H1 (cell line): ENCODE results near the gene UNC13C. TPM values are rescaled to one million over a fixed set of nuclear protein-coding genes. Genes with fewer than 3 reads are reported as not detected.

Experiments
- CTCF ChIA-PET: fragments of 300-600 bp; sonication (Branson Sonifier 250); formaldehyde crosslinking; loops from one replicate; lab custom pipeline; 2021; ENCODE audit not compliant: partially characterized antibody; lab: Charles Lee
- POLR2A ChIA-PET: fragments of 300-600 bp; sonication (Branson Sonifier 250); formaldehyde crosslinking; loops from one replicate; lab custom pipeline; 2021; ENCODE audit warnings: inconsistent platforms; ENCODE audit not compliant: partially characterized antibody; lab: Charles Lee
- DNase-seq, 2 experiments: peaks; one replicate each; pipeline versions ENCODE4 v3.0.0 to v3.0.0-alpha.2; 2010 to 2022; ENCODE audit warnings: low spot score in 2 of 2, low read depth in 1 of 2, mixed read lengths in 1 of 2
- FAIRE-seq: peaks from 2 replicates; lab custom pipeline; 2011; peaks lifted over from hg19 to GRCh38; lab: Jason Lieb, UNC
- H2AFZ ChIP-seq: 2 replicates; pipeline ENCODE4 v1.8.1; 2012; ENCODE audit warnings: low read length, inconsistent platforms
- H2AK5ac ChIP-seq: 2 replicates; pipeline ENCODE4 v1.6.1; 2013; ENCODE audit warnings: low read depth, low read length
- H2BK120ac ChIP-seq: replicated peaks from 2 replicates; pipeline ENCODE3; 2013; ENCODE audit warnings: low read depth, low read length, inconsistent platforms
- H2BK12ac ChIP-seq: 2 replicates; pipeline ENCODE4 v1.6.1; 2013; ENCODE audit warnings: low read depth, low read length
- H2BK15ac ChIP-seq: 2 replicates; pipeline ENCODE4 v1.6.1; 2013; ENCODE audit warnings: low read length
- H2BK20ac ChIP-seq: 2 replicates; pipeline ENCODE4 v1.6.1; 2013; ENCODE audit warnings: low read length
- H2BK5ac ChIP-seq: 2 replicates; pipeline ENCODE4 v1.6.1; 2013; ENCODE audit warnings: low read depth, low read length
- H3K14ac ChIP-seq: 2 replicates; pipeline ENCODE4 v1.6.1; 2013; ENCODE audit warnings: inconsistent platforms; ENCODE audit not compliant: insufficient read length
- H3K18ac ChIP-seq: 2 replicates; pipeline ENCODE4 v1.6.1; 2013; ENCODE audit warnings: low read length; ENCODE audit errors: extremely low read depth
- H3K23ac ChIP-seq: 2 replicates; pipeline ENCODE4 v1.6.1; 2013; ENCODE audit warnings: inconsistent platforms; ENCODE audit not compliant: insufficient read length
- H3K23me2 ChIP-seq: 2 replicates; pipeline ENCODE4 v1.6.1; 2013; ENCODE audit warnings: low read depth, low read length
- H3K27ac ChIP-seq: 2 replicates; pipeline ENCODE4 v1.6.1; 2011; ENCODE audit warnings: low read depth, low read length, inconsistent platforms
- H3K27me3 ChIP-seq, 4 experiments: replicated peaks in 1 of 4; 1 replicate in 1 of 4; 2 replicates in 3 of 4; pipeline versions ENCODE4 v1.6.1 to v1.8.1; 2011 to 2013; ENCODE audit warnings: low read length in 3 of 4, mild to moderate bottlenecking in 3 of 4, inconsistent platforms in 2 of 4, mixed read lengths in 2 of 4, moderate library complexity in 1 of 4; ENCODE audit not compliant: control insufficient read depth in 3 of 4, insufficient read depth in 3 of 4; ENCODE audit errors: extremely low read depth in 1 of 4
- H3K36me3 ChIP-seq, 4 experiments: 2 replicates each; pipeline versions ENCODE4 v1.6.1 to v1.8.1; 2011 to 2013; ENCODE audit warnings: mild to moderate bottlenecking in 4 of 4, low read length in 3 of 4, moderate library complexity in 2 of 4, control low read depth in 1 of 4, inconsistent platforms in 1 of 4; ENCODE audit not compliant: insufficient read depth in 4 of 4, control insufficient read depth in 2 of 4
- H3K4ac ChIP-seq: replicated peaks from 2 replicates; pipeline ENCODE3; 2013; ENCODE audit warnings: low read length, low read depth, mixed read lengths, inconsistent platforms; ENCODE audit not compliant: insufficient read length
- H3K4me1 ChIP-seq, 4 experiments: replicated peaks in 1 of 4; 1 replicate in 1 of 4; 2 replicates in 3 of 4; pipeline versions ENCODE4 v1.6.1 to v1.8.1; 2011 to 2013; ENCODE audit warnings: low read length in 3 of 4, inconsistent platforms in 2 of 4, mixed read lengths in 1 of 4; ENCODE audit not compliant: insufficient read depth in 4 of 4, control insufficient read depth in 3 of 4
- H3K4me2 ChIP-seq, 2 experiments: 2 replicates each; pipeline versions ENCODE4 v1.6.1 to v1.8.1; 2011 to 2013; ENCODE audit warnings: low read depth in 2 of 2, low read length in 2 of 2, control low read depth in 1 of 2, inconsistent platforms in 1 of 2, mild to moderate bottlenecking in 1 of 2; ENCODE audit not compliant: insufficient read depth in 1 of 2
- H3K4me3 ChIP-seq, 4 experiments: fragments of 200-600, 300-600 bp in 1 of 4; sonication (generic), shearing (Covaris generic), sonication (Bioruptor Twin) in 1 of 4; 2 replicates each; pipeline versions ENCODE4 v1.5.1 to v1.8.1; 2011 to 2016; ENCODE audit warnings: low read length in 4 of 4, low read depth in 3 of 4, control low read depth in 2 of 4, inconsistent platforms in 2 of 4, mild to moderate bottlenecking in 2 of 4, mixed read lengths in 1 of 4, moderate library complexity in 1 of 4; ENCODE audit not compliant: insufficient read depth in 2 of 4; ENCODE audit errors: extremely low read depth in 1 of 4
- H3K56ac ChIP-seq: replicated peaks from 2 replicates; pipeline ENCODE3; 2013; ENCODE audit warnings: low read depth, mild to moderate bottlenecking, mixed read lengths, low read length, inconsistent platforms; ENCODE audit not compliant: insufficient read length
- H3K79me1 ChIP-seq: 2 replicates; pipeline ENCODE4 v1.6.1; 2013; ENCODE audit warnings: low read depth, low read length, control low read depth
- H3K79me2 ChIP-seq, 2 experiments: 2 replicates each; pipeline versions ENCODE4 v1.6.1 to v1.8.1; 2012 to 2013; ENCODE audit warnings: low read length in 2 of 2, mild to moderate bottlenecking in 2 of 2, inconsistent platforms in 1 of 2; ENCODE audit not compliant: insufficient read depth in 2 of 2, control insufficient read depth in 1 of 2
- H3K9ac ChIP-seq, 4 experiments: replicated peaks in 1 of 4; 1 replicate in 1 of 4; 2 replicates in 3 of 4; pipeline versions ENCODE4 v1.6.1 to v1.8.1; 2011 to 2013; ENCODE audit warnings: low read depth in 3 of 4, low read length in 3 of 4, control low read depth in 2 of 4, mild to moderate bottlenecking in 2 of 4, moderate library complexity in 2 of 4, inconsistent platforms in 1 of 4; ENCODE audit errors: extremely low read depth in 1 of 4
- H3K9me3 ChIP-seq, 2 experiments: 2 replicates each; pipeline versions ENCODE4 v1.6.1 to v1.8.1; 2012 to 2013; ENCODE audit warnings: mild to moderate bottlenecking in 2 of 2, moderate library complexity in 2 of 2, control low read depth in 1 of 2, inconsistent platforms in 1 of 2, low read depth in 1 of 2, low read length in 1 of 2, mixed read lengths in 1 of 2; ENCODE audit not compliant: insufficient read depth in 2 of 2
- H4K20me1 ChIP-seq, 2 experiments: replicated peaks in 1 of 2; 2 replicates each; pipeline versions ENCODE3 to v1.8.1; 2011 to 2013; ENCODE audit warnings: inconsistent platforms in 2 of 2, low read length in 2 of 2, mild to moderate bottlenecking in 1 of 2; ENCODE audit not compliant: insufficient read depth in 2 of 2, control insufficient read depth in 1 of 2
- H4K5ac ChIP-seq: 2 replicates; pipeline ENCODE4 v1.6.1; 2013; ENCODE audit warnings: low read length, low read depth, mixed read lengths, inconsistent platforms; ENCODE audit not compliant: insufficient read length
- H4K8ac ChIP-seq: 2 replicates; pipeline ENCODE4 v1.8.0; 2013; ENCODE audit warnings: mild to moderate bottlenecking, moderate library complexity, low read length, inconsistent platforms; ENCODE audit not compliant: insufficient read depth; ENCODE audit errors: extremely low read depth
- H4K91ac ChIP-seq: replicated peaks from 2 replicates; pipeline ENCODE3; 2013; ENCODE audit warnings: low read length, mixed read lengths, inconsistent platforms; ENCODE audit not compliant: insufficient read length
- GABPA ChIP-seq: IDR thresholded peaks from 2 replicates; pipeline ENCODE4 v1.6.1; 2011; ENCODE audit warnings: mild to moderate bottlenecking, low read length, moderate library complexity, borderline replicate concordance; ENCODE audit not compliant: insufficient read depth
- KDM1A ChIP-seq: fragments of 200-600, 300-600 bp; sonication (generic); IDR thresholded peaks from 2 replicates; pipeline ENCODE4 v1.7.1; 2016; ENCODE audit warnings: mild to moderate bottlenecking, low read length, borderline replicate concordance
- POLR2AphosphoS5 ChIP-seq: IDR thresholded peaks from 2 replicates; pipeline ENCODE4 v1.6.1; 2011; ENCODE audit warnings: low read depth, low read length
- POU5F1 ChIP-seq: IDR thresholded peaks from 2 replicates; pipeline ENCODE4 v1.6.1; 2011; ENCODE audit warnings: low read depth, mild to moderate bottlenecking, low read length, moderate library complexity
- SUZ12 ChIP-seq: fragments of 200-600 bp; sonication (generic); IDR thresholded peaks from 2 replicates; pipeline ENCODE4 v1.6.1; 2012; ENCODE audit warnings: mild to moderate bottlenecking, inconsistent platforms, low read length, moderate library complexity, mixed read lengths
- WGBS, 2 experiments: shearing (Covaris generic) in 1 of 2; methylation state at CpG; one replicate each; pipeline versions ENCODE4 v1.1.6 to v1.1.7; 2013 to 2015; ENCODE audit warnings: low lambda C conversion rate in 2 of 2, mixed read lengths in 2 of 2, inconsistent platforms in 1 of 2, low coverage in 1 of 2, missing lambda C conversion rate in 1 of 2; ENCODE audit not compliant: insufficient replicate concordance in 2 of 2, insufficient coverage in 1 of 2, insufficient read length in 1 of 2; ENCODE audit errors: extremely low coverage in 1 of 2, missing lambda C conversion rate in 1 of 2; 5-methylcytosine and 5-hydroxymethylcytosine counted together
- polyA plus RNA-seq, 7 experiments: library from polyadenylated mRNA; depleted of rRNA in 3 of 7; stranded (reverse) in 5 of 7; unstranded in 2 of 7; fragments of >200 nt in 5 of 7; fragments of 200-250 nt in 2 of 7; gene quantifications; 1 replicate in 5 of 7; 2 replicates in 1 of 7; 4 replicates in 1 of 7; pipeline versions ENCODE4 v1.2.1 to v1.2.3, GENCODE V29; 2011 to 2013; ENCODE audit warnings: missing spikeins in 2 of 7, mixed read lengths in 2 of 7
- total RNA-seq: library from RNA; stranded (reverse); fragmentation: NEBNext Ultra II Directional; extraction: Animal tissue kit (Norgen Biotek cat#: 25700); gene quantifications from 2 replicates; pipeline ENCODE4 v1.2.1, GENCODE V29; 2021
- TF ChIP-seq, protein P1 (sequence below): IDR thresholded peaks from 2 replicates; pipeline ENCODE4 v1.6.1; 2011; ENCODE audit warnings: low read length, improper control_type of control experiment

The UNC13C gene
- total and polyA plus RNA-seq, 2 of the 8 experiments (the other 6 are each of a cell fraction or from before 2014, with no cell fraction given): 0.02 to 0.13 TPM

DNA sequence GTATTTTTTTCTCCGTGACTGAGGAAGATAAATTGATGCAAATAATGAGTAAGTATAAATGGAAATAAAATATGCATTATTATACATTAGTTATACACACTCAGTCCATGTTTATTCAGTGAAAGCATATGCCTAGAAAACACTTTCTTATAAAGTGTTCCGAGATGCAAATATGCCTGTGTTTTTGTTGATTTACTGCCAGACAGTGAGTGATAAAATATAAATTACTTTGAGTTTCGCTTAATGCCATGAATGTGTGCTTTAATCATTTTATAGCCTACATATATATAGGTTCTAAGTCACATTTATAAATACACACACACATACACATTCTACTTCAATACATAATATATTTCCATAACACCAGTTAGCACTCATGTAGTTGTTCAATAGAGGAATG lies 569.2 kb downstream of the UNC13C start:
- Histone ChIP-seq H2AK5ac (no peak overlapping the region), H3K27ac (no peak overlapping the region), H3K79me1 (no peaks in the 10 kb centered on the region), H2BK15ac (no peak overlapping the region), H3K4me3 (no peak overlapping the region), H3K9ac (no peak overlapping the region), H4K8ac (no peak overlapping the region), H3K4me2 (no peak overlapping the region), H3K23me2 (no peaks in the 10 kb centered on the region), H2AFZ (no peak overlapping the region), H2BK5ac (no peak overlapping the region), H2BK120ac (no peak overlapping the region), H3K18ac (no peak overlapping the region), H3K4ac (no peak overlapping the region), H4K20me1 (no peaks in the 10 kb centered on the region), H2BK20ac (no peak overlapping the region), H3K36me3 (no peaks in the 10 kb centered on the region), H3K14ac (no peak overlapping the region), H3K9me3 (no peaks in the 10 kb centered on the region), H3K79me2 (no peaks in the 10 kb centered on the region), H3K27me3 (no peaks in the 10 kb centered on the region), H4K91ac (no peak overlapping the region), H4K5ac (no peak overlapping the region), H3K23ac (no peak overlapping the region), H2BK12ac (no peak overlapping the region), H3K4me1 (no peaks in the 10 kb centered on the region), H3K56ac (no peak overlapping the region)
- DNase-seq: no peak
- no peak for FAIRE-seq
- ChIA-PET CTCF (no interaction called here), POLR2A (no interaction called here)
- WGBS, 2 experiments: 92% methylated on average over 3 of the region's 3 CpGs; no CpG with 5 or more reads in 1 of the 2 experiments
- TF ChIP-seq SUZ12: no peak
- TF ChIP-seq POLR2AphosphoS5: no peak
- TF ChIP-seq KDM1A: no peak
- TF ChIP-seq, protein P1, sequence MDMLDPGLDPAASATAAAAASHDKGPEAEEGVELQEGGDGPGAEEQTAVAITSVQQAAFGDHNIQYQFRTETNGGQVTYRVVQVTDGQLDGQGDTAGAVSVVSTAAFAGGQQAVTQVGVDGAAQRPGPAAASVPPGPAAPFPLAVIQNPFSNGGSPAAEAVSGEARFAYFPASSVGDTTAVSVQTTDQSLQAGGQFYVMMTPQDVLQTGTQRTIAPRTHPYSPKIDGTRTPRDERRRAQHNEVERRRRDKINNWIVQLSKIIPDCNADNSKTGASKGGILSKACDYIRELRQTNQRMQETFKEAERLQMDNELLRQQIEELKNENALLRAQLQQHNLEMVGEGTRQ: no peak
- TF ChIP-seq POU5F1: no peak
- no peak for TF ChIP-seq GABPA
